Activated CD4-positive, alpha-beta T cell treated with anti-CD3 and anti-CD28 coated beads, Interleukin-2, amount 50 U/mL, for 16 hours (primary cell): ENCODE results near the gene GRIN1.

Experiments
- DNase-seq: peaks from one replicate; pipeline ENCODE4 v3.0.0-alpha.2; 2020

The GRIN1 gene

DNA sequence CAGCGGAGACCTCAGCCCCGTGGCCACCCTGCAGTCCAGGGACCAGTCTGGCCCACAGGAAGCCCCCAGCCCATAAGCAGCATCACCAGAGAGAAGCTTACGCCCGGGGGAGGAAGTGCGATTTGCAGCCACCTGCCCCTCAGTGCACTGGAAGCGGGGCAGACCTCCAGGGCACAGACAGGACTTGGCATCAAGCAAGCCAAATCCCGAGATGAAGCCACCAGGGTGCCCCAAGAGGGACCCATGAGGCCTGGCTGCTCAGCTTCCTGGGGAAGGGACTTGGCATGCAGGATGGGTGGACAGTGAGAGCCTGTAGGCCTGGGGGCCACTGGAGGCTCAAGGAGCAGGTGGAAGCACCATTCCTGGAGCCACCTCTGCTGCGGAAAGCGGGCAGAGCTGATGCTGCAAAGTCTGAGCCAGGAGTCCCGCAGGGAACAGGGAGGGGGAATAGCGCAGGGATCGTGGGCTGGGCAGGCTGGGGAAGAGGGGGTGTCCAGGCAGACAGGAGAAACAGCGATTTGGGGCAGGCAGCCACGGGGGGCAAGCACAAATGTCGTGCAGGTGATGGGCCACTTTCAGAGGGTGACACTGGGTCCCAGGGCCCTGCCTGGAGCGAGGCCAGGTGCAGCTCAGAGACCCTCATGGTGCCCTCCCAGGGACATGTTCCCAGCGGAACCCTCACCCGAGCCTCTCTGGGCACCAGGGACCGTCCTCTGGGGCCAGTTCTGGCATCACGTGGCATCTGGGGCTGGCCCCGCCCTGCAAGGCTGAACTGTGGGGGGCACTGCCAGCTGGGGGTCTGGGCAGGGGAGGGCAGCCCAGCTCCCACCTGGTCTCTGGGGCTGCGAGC lies 27.7 kb downstream of the GRIN1 start:
- no peak for DNase-seq

DNA sequence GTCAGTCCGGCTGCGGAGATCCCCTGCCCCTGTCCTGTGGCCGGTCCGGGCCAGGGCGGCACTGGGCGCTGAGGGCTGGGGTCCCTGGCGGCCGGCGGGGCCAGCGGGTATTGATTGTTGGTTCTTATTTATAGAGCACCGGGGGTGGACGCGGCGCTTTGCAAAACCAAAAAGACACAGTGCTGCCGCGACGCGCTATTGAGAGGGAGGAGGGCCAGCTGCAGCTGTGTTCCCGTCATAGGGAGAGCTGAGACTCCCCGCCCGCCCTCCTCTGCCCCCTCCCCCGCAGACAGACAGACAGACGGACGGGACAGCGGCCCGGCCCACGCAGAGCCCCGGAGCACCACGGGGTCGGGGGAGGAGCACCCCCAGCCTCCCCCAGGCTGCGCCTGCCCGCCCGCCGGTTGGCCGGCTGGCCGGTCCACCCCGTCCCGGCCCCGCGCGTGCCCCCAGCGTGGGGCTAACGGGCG lies 28.4 kb downstream of the GRIN1 start:
- DNase-seq = no peak

DNA sequence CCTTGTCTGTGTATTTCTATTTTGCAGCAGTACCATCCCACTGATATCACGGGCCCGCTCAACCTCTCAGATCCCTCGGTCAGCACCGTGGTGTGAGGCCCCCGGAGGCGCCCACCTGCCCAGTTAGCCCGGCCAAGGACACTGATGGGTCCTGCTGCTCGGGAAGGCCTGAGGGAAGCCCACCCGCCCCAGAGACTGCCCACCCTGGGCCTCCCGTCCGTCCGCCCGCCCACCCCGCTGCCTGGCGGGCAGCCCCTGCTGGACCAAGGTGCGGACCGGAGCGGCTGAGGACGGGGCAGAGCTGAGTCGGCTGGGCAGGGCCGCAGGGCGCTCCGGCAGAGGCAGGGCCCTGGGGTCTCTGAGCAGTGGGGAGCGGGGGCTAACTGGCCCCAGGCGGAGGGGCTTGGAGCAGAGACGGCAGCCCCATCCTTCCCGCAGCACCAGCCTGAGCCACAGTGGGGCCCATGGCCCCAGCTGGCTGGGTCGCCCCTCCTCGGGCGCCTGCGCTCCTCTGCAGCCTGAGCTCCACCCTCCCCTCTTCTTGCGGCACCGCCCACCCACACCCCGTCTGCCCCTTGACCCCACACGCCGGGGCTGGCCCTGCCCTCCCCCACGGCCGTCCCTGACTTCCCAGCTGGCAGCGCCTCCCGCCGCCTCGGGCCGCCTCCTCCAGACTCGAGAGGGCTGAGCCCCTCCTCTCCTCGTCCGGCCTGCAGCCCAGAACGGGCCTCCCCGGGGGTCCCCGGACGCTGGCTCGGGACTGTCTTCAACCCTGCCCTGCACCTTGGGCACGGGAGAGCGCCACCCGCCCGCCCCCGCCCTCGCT lies 29.0 kb downstream of the GRIN1 start:
- DNase-seq = no peak

DNA sequence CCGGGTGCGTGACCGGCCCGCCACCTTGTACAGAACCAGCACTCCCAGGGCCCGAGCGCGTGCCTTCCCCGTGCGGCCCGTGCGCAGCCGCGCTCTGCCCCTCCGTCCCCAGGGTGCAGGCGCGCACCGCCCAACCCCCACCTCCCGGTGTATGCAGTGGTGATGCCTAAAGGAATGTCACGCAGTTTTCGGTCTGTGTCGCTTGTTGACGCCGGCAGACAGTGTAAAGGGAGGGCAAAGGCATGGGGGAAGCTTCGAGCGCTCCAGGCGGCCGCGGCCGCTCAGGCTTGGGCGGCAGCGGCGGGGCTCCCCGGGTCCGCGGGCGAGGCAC lies 29.6 kb downstream of the GRIN1 start:
- no peak for DNase-seq

DNA sequence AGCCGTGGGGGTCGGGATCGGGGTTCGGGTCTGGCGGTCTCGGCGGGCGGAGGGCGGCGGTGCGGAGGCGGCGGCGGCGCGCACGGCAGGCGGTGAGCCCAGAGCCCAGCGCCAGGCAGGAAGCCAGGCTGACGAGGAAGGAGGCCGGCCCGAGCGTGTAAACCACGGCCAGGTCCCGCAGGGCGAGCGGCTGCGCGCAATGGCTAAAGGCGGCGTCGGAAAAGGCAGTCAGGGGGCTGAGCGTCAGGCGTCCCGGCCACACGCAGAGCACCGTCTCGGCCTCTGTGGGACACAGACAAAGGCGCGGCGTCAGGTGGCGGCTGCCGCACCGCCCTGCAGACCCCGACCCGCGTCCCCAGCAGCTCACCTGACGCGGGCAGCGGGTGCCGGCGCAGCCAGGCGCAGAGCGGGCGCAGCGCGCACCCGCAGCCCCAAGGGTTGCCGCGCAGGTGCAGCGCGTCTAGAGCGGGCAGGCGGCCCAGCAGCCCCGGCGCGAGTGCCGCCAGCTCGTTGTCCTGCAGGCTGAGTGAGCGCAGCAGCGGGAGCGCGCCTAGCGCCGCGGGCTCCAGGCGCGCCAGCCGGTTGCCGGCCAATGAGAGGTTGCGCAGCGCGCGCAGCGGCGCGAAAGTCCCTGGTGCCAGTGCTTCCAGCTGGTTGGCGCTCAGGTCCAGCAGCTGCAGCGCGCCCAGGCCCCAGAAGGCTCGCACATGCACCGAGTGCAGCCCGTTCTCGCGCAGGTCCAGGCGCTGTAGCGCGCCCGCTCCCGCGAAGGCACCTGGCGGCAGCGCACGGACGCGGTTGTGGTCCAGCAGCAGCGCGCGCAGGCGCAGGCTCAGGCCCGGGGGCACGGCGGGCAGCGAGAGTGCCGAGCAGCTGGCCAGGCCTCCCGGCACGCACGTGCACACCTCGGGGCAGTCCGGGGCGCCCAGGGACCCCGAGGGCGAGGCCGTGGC lies 30.2 kb downstream of the GRIN1 start:
- DNase-seq = peak; percentile 37

DNA sequence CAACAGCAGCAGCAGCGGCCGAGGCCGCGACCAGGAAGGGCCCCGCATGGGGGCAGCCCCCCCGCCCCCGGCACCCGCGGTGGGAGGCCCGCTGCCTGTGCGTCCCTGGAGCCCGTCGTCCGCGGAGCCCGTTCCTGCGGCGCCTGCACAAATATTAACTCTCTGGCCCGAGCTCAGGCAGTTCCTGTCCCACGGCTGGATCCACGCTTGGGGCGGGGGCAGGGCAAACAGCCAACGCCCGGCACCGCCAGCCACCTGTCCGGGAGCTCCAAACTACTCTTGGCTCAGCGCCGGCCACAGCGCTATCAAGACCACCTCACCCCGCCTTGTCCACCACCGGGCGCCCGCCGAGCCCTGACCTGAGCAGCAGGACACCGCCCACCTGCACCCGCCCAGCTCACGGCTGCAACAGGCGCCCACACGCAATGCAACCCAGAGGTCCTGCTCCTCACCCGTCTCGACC lies 31.0 kb downstream of the GRIN1 start, which contains the start of gene LRRC26:
TSS of gene LRRC26 (minus strand) at position 156 of the 463 bp plus-strand sequence. CDS start at position 48, 108 bp downstream.
- DNase-seq = no peak

DNA sequence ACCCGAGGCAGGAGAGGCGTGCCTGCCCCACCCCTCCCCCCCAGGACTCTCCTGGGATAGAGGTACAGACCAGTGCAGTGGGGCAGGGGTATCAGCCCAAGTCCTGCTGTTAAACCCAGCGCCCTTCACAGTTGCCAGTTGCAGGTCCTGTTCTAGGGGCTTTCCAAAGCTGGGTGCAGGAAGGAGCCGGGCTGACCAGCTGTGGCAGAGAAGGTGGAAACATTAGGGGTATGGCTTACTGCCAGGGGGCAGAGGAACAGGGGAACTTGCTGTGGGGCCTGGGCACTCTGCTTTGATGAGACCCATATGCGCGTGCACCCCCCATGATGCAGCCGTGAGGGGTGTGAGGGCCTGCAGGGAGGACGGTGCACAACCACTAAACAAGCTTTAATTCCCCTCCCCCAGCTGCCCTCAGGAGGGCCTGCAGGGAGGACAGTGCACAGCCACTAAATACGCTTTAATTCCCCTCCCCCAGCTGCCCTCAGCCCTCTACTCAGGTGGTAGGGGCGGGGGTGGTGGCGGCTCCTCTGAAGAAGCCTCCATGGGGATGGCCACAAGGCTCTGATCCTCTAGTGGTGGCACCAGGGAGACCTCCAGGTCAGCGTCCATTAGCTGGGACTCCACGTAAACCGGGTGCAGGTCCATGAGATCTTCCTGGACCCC lies 31.7 kb downstream of the GRIN1 start:
- DNase-seq = no peak

DNA sequence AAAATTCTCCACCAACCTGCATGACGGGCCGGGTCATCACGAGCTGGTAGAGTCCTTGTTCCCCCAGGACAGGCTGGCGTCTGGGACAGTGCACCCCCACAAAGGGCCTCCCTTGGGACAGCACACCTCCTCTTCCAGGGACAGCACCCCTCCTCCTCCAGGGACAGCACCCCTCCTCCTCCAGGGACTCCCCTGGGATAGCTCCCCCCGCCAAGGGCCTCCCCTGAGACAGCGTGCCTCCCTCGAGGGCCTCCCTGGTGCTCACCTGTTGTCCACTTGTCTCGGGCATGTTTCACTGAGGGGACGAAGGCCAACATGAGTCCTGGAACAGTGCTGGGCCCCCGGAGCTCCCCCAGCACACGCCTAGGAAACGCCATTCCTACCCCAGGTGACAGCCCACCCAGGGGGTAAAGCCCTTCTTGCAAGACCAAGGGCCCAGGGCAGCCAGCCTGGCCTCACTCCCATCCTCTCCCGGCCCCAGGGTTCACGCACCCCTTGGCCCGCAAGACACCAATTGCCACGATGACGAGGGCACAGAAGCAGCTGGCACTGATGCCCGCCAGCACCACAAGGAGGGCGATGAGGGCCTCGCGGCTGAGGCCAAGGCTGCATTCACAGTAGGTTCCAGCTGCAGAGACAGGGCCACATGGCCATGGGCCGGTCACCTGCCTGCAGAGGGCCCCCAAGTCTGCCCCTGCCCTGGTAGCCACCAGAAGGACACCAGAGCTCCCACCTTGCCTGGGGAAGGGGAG lies 32.4 kb downstream of the GRIN1 start:
- no peak for DNase-seq

DNA sequence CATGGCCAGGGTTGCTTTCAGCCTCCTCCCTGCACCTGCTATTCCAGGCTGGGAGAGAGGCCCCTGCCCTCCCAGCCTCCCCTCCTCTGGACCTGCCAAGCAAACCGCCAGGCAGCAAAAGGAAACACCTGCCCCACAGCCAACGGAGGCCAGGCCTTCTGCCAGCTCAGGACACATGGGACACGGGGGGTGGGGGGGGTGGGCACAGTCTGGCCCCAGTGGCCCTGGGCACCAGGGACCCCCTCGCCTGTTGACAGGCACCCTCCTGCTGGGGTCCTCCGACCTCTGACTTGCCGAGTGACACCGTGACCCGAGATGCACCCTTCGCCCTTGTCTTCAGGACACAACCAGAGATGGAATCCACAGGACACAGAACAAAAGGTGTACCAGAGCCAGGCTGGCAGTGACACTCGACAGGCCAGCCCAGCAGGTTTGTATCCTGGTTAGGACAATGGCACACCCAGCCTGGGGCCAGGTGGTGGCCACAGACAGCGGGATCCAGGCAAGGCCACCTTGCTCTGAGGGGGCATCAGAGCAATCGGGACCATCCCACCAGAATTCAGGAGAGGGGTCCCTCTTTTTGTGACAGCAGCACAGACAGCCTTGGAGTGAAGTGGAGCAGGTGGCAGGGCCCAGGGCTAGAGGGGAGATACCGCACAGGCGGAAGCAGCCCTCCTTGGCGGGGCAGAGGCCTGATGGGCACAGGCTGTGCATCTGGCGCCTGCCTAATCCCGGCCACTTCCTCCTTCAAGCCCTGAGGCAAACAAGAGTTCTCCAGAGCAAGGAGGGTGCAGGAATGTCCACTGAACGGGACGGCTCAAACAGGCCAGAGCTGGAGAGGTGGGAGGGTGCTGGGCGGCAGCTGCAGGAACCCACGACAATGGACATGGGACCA lies 34.2 kb downstream of the GRIN1 start:
- DNase-seq = no peak

DNA sequence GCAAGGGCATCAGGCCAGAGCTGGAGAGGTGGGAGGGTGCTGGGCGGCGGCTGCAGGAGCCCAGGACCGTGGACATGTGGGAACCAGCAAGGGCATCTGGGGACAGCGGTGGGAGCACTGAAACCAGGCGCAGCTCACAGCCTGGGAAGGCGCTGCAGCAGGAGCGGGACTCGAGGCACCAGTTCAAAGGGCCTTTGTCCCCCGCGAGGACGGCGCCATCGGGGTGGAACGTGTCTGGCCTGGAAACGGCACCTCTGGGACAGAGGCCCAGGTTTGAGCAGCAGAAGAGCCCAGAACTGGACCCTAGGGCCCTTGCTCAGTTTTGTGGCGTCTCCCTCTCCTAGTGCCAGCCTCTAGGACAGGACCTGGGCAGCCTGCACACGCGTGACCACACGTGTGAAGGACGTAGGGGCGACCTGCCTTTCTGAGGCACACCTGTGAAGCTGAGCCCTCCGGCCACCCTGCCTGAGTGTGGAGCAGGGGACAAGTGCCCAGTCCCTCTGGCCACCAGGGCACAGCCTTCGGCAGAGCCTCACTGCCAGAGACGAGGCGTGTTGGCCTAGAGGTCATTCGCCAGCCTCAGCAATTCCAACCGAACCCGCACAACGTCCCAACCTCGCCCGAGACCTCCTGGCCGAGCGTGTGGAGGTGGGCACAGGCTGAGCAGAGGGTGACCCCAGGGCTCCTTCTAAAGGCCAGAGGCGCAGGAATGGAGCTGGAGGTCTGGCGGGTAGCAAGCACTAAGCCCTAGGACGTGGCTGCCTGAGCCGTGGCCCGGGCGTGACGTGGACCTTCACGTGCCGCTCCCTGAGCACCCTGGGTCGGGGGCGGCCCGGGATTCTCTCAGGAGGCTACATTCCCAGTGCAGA lies 35.1 kb downstream of the GRIN1 start:
- no peak for DNase-seq

DNA sequence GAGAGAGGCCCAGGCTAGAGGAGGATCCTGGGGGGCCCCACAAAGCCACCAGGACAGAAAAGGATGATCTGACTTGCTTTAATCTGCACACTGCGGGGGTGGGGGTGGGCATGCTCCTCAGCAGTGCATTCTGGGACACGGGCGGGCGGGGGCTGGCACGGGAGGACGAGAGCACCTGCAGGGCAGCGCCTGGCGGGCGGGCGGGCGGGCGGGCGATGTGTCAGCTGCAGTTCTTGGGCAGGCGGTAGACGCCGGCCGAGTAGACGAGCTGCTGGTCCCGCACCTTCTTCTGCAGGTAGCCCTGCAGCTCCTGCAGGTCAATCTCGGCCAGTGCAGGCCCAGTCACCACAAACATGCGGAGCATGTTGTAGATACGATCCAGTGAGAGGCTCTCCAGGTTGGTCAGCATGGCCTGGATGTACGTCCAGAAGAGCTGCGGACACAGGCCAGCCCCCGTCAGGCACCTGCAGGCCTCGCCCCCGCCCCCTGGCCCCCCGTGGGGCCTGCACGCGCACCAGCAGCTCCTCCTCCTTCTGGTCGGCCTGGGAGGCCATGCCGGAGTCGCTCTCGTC lies 35.9 kb downstream of the GRIN1 start:
- DNase-seq = no peak

DNA sequence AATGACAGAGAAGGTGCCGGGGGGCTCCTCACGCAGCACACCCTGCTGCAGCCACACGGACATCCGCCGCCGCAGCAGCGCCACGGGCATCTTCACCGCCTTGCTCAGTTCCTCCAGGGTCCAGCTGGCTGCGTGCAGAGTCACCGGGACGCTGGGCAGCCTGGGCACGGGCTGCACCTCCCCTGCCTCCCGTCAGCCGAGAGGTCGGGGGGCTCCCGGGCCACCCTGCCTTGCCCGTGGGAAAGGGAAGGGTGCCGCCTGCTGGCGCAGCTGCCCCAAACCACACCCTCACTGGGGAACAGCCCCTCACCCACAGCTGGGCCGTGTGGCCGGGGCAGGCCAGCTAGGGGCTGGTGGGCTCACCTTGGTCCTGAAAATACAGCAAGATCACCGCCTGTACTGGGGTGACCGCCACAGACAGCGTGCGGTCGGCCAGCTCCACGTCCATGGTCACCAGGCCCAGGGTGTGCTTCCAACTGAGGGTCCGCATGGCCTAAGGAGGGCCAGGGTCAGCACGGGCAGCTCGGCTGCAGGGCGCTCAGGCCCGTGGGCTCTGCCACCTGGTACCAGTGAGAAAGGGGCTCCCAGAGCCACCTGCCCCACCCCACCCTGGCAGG lies 36.5 kb downstream of the GRIN1 start:
- DNase-seq = no peak

DNA sequence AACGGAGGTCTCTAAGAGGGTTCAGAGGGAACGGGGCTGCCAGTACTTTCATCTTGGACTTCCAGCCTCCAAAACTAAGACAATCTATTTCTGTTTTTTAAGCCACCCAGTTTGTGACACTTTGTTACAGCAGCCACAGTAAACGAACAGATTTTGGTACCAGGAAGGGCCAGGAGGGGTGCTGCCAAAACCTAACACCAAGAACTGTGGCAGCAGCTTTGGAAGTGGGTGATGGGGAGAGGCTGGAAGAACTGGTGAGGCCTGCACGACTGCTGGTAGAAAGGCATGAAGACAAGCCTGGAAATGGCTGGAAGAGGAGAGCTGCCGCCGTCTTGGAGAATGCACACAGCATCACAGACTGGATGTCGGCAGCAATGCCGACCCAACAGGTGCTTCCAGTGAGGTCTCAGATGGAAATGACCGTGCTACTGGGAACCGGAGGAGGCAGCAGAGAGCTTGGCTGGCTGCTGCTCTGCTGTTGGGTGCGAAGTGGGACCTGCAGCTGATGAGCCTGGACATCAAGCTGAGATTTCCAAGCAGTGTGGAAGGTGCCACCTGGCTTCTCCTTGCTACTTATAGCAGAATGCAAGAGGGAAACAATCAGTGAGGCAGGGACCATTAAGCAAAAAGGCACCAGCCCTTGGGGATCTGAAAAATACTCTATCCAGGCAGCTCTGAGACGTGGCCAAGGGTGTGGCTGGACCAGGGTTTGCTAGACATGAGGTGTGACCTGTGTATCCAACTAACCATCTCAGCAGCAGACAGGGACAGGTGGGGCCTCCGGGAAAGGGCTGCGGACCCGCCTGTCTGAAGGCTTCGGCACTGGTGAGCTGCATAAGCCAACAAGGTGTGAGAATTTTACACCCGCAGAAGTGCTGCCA lies 37.6 kb downstream of the GRIN1 start:
- peak; percentile 38 for DNase-seq

DNA sequence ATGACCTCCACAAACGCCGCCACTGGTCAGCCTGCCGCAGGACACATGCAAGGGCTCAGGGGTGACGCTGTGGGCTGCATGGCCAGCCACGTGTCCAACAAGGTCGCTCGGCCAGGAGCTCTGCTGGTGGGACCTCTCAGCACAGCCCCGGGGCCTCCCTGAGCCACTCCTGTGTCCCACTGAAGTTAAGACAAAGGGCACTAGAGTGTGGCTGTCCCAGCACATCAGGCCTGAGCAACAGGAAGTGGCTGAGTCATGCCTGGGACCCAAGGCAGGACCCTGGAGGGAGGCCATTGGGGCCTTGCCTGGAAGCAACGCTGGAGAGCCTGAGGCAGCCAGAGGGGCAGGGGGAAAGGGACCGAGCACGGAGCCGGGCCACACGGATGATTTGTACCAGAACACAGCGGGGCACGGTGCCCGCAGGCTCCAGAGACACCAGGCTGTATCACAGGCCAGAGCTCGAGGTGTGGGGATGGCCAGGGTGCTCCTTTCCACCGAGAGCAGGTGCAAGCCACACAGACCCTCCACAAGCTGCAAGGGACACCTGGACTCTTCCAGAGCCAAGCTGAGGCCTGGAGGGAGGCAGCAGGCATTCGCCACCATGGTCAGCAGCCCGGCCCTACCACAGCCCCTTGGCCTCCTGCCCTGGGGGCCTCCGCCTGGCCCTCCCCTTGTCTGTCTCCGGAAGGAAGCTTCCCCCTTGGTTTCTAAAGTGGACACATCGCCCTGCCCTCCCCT lies 39.4 kb downstream of the GRIN1 start:
- no peak for DNase-seq

DNA sequence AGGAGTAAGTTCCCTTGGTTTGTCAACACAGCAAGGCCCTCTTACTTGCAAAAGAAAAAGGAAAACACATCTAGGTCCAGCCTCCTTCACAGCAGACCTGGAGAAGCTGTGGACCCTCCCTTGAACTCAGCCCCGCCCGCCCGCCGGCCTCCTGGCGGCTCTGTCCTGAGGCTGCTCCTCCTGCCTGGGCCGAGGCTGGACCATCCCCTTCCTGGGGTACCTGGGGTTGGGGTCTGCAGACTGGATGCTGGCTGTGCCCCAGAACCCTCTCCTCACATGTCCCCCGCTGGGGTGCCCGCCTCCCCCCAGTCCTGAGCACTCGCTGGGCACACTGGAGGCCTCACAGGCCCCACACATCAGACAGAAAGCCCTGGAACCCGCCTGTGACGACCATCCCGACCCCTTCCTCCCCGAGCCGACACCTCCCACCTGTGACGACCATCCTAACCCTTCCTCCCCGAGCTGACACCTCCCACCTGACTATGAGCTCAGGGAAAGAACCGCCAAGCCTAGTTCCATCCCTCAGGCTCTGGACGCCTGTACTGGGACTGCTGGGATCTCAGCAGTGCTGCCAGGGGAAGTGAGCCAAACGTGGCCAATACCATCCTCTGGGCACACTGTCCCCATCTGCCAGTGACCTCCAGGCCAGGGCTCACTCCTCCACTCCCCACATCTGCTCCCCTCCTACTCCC lies 40.1 kb downstream of the GRIN1 start:
- DNase-seq = no peak

DNA sequence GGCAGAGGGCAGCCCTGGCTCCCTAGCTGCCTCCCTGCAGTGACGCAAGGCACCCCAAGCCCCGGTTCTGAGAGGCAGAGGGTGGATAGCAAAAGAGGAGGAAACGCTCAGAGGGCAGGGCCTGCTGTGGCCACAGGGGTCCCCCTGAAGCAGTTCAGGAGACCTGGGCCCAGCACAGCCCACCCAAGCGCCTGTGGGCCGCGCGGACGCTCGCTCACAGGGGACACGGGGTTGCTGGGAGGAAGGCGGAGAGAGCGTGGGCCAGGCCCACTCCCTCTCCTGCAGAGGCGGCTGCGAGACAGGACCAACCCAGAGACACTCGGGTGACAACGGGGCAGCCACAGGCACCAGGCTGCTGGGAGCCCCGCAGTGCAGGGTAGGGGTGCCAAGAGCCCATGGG lies 40.8 kb downstream of the GRIN1 start:
- DNase-seq = no peak
